B cell (primary cell): ENCODE measurements around the gene RNF2.

ENCODE experiments used
- CTCF ChIP-seq: fragments of 200-600 bp; IDR thresholded peaks from one replicate; pipeline ENCODE4 v1.8.0; 2022; ENCODE audit warnings: antibody characterized with exemption, mild to moderate bottlenecking
- EZH2 ChIP-seq: IDR thresholded peaks from 2 replicates; pipeline ENCODE4 v1.6.1; 2012; ENCODE audit warnings: borderline replicate concordance, low read depth, mild to moderate bottlenecking, moderate library complexity, low read length; ENCODE audit not compliant: insufficient read depth, poor library complexity, severe bottlenecking

DNA sequence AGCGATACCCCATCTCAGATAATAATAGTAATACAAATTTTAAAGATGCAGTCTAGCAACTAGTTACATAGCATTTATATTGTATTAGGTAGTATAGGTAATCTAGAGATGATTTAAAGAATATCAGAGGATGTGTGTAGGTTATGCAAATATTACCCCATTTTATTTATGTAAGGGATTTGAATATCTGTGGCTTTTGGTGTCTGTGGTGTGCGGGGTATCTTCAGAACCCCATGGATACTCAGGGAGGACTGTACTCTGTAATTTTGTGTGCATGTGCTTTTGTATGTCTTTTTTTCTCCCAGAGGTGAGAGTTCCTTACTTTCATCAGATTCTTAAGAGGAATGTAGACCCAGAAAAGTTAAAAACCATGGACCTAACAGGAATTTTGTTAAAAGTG is 12.8 kb downstream of the RNF2 start:
- no peak for TF ChIP-seq CTCF
- TF ChIP-seq EZH2, result no peak
